GM23338 (cell line): ENCODE measurements around the gene TRPM1. TPM values are rescaled to one million over a fixed set of nuclear protein-coding genes. Genes with fewer than 3 reads are reported as not detected.

ENCODE experiments used
- ATAC-seq: fragments of 200-7000 bp; cut with Tn5 transposase; 3 replicates; pipeline ENCODE4 v1.9.1; 2020
- DNase-seq: peaks from one replicate; pipeline ENCODE4 v3.0.0-alpha.2; 2015; ENCODE audit warnings: low spot score
- H2AFZ ChIP-seq: fragments of 200-600 bp; sonication (generic); 2 replicates; pipeline ENCODE4 v1.8.0; 2016; ENCODE audit warnings: antibody characterized with exemption, mild to moderate bottlenecking, moderate library complexity
- H3F3A ChIP-seq: fragments of 200-600 bp; sonication (generic); replicated peaks from 2 replicates; pipeline ENCODE4 v1.8.0; 2017; ENCODE audit warnings: antibody characterized with exemption, mixed run types, low read depth
- H3K27ac ChIP-seq: fragments of 200-600 bp; sonication (generic); 2 replicates; pipeline ENCODE4 v1.6.1; 2016; ENCODE audit warnings: low read depth
- H3K27me3 ChIP-seq: fragments of 200-600 bp; sonication (generic); 2 replicates; pipeline ENCODE4 v1.8.0; 2016; ENCODE audit warnings: mild to moderate bottlenecking, mixed run types, moderate library complexity; ENCODE audit not compliant: insufficient read depth
- H3K36me3 ChIP-seq: fragments of 200-600 bp; sonication (generic); 2 replicates; pipeline ENCODE4 v1.8.0; 2016; ENCODE audit warnings: mild to moderate bottlenecking; ENCODE audit not compliant: insufficient read depth
- H3K4me1 ChIP-seq: fragments of 200-600 bp; sonication (generic); 2 replicates; pipeline ENCODE4 v1.8.0; 2016; ENCODE audit warnings: mild to moderate bottlenecking, moderate library complexity; ENCODE audit not compliant: insufficient read depth
- H3K4me2 ChIP-seq: fragments of 200-600 bp; sonication (generic); 2 replicates; pipeline ENCODE4 v1.7.1; 2017; ENCODE audit warnings: mixed run types
- H3K4me3 ChIP-seq: fragments of 200-600 bp; sonication (generic); 2 replicates; pipeline ENCODE4 v1.6.1; 2016; ENCODE audit warnings: mixed run types
- H3K79me2 ChIP-seq: fragments of 200-600 bp; sonication (generic); replicated peaks from 2 replicates; pipeline ENCODE4 v1.8.0; 2017; ENCODE audit warnings: mild to moderate bottlenecking; ENCODE audit not compliant: insufficient read depth
- H3K9me2 ChIP-seq: fragments of 200-600 bp; sonication (generic); 2 replicates; pipeline ENCODE4 v1.8.0; 2017; ENCODE audit not compliant: insufficient read depth
- H4K20me1 ChIP-seq: fragments of 200-600 bp; sonication (generic); replicated peaks from 2 replicates; pipeline ENCODE4 v1.8.0; 2017; ENCODE audit warnings: mild to moderate bottlenecking; ENCODE audit not compliant: insufficient read depth
- H3K27ac Mint-ChIP-seq: 2 replicates; pipeline ENCODE4 v1.8.0; 2020; ENCODE audit warnings: inconsistent platforms, mild to moderate bottlenecking, moderate library complexity, mixed read lengths
- H3K27me3 Mint-ChIP-seq: 3 replicates; pipeline ENCODE4 v1.8.0; 2022; ENCODE audit warnings: low read depth, mild to moderate bottlenecking, moderate library complexity, mixed read lengths, inconsistent platforms; ENCODE audit not compliant: insufficient read depth, poor library complexity
- H3K36me3 Mint-ChIP-seq: 3 replicates; pipeline ENCODE4 v1.8.0; 2021; ENCODE audit warnings: low read depth, mild to moderate bottlenecking, inconsistent platforms, moderate library complexity, mixed read lengths
- H3K4me1 Mint-ChIP-seq: 3 replicates; pipeline ENCODE4 v1.8.0; 2020; ENCODE audit warnings: mild to moderate bottlenecking, inconsistent platforms, mixed read lengths
- H3K4me3 Mint-ChIP-seq: 3 replicates; pipeline ENCODE4 v1.8.0; 2021; ENCODE audit warnings: moderate library complexity, mild to moderate bottlenecking, inconsistent platforms, mixed read lengths
- H3K9me3 Mint-ChIP-seq: 3 replicates; pipeline ENCODE4 v1.8.0; 2020; ENCODE audit warnings: moderate library complexity, mild to moderate bottlenecking, inconsistent platforms, mixed read lengths
- CREB1 ChIP-seq: fragments of 250-450 bp; sonication (Bioruptor Pico); IDR thresholded peaks from 2 replicates; pipeline ENCODE4 v1.5.0; 2020; ENCODE audit warnings: low read depth, mild to moderate bottlenecking, moderate library complexity
- EZH2 ChIP-seq: fragments of 200-600 bp; sonication (generic); IDR thresholded peaks from one replicate; pipeline ENCODE4 v1.8.0; 2017; ENCODE audit warnings: antibody characterized with exemption, mild to moderate bottlenecking, low read depth; ENCODE audit not compliant: unreplicated experiment
- EZH2phosphoT487 ChIP-seq: fragments of 200-600 bp; sonication (generic); IDR thresholded peaks from one replicate; pipeline ENCODE4 v1.8.1; 2018; ENCODE audit warnings: antibody characterized with exemption; ENCODE audit not compliant: unreplicated experiment
- JUNB ChIP-seq: IDR thresholded peaks from one replicate; pipeline ENCODE4 v1.6.1; 2016; ENCODE audit warnings: antibody characterized with exemption; ENCODE audit not compliant: unreplicated experiment
- NANOG ChIP-seq: IDR thresholded peaks from 2 replicates; pipeline ENCODE4 v1.6.1; 2016; ENCODE audit warnings: antibody characterized with exemption, borderline replicate concordance
- POLR2AphosphoS5 ChIP-seq: IDR thresholded peaks from 2 replicates; pipeline ENCODE4 v1.6.1; 2016; ENCODE audit warnings: antibody characterized with exemption, low read depth
- STAT1 ChIP-seq: IDR thresholded peaks from one replicate; pipeline ENCODE4 v1.6.1; 2016; ENCODE audit warnings: antibody characterized with exemption; ENCODE audit not compliant: unreplicated experiment
- ZNF114 ChIP-seq: fragments of 250-450 bp; sonication (Bioruptor Pico); IDR thresholded peaks from 2 replicates; pipeline ENCODE4 v1.5.0; 2020; ENCODE audit warnings: mild to moderate bottlenecking, moderate library complexity
- ZNF331 ChIP-seq: fragments of 250-450 bp; sonication (Bioruptor Pico); IDR thresholded peaks from 2 replicates; pipeline ENCODE4 v1.5.0; 2020; ENCODE audit warnings: low read depth, mild to moderate bottlenecking, moderate library complexity
- polyA plus RNA-seq: library from polyadenylated mRNA; unstranded; fragments of >200 nt; fragmentation: Nextera tagmentation; extraction: Ambion mirVana; gene quantifications from 2 replicates; pipeline ENCODE4 v1.2.1, GENCODE V29; 2016
- total RNA-seq: library from RNA; depleted of rRNA; stranded (reverse); fragments of >200 nt; shearing (Covaris generic); gene quantifications from 2 replicates; pipeline ENCODE4 v1.2.3, GENCODE V29; 2014
- TF ChIP-seq, protein P1 (sequence below): IDR thresholded peaks from 2 replicates; pipeline ENCODE4 v1.6.1; 2016; ENCODE audit warnings: antibody characterized with exemption
- TF ChIP-seq, protein P2 (sequence below): IDR thresholded peaks from one replicate; pipeline ENCODE4 v1.6.1; 2018; ENCODE audit warnings: antibody characterized with exemption; ENCODE audit not compliant: unreplicated experiment
- TF ChIP-seq, protein P3 (sequence below): fragments of 250-450 bp; sonication (Bioruptor Pico); IDR thresholded peaks from 2 replicates; pipeline ENCODE4 v1.5.0; 2020; ENCODE audit warnings: mild to moderate bottlenecking, moderate library complexity
- TF ChIP-seq, protein P4 (sequence below), 2 experiments: fragments of 200-600 bp in 1 of 2; sonication (generic) in 1 of 2; conservative IDR thresholded peaks; 2 replicates each; pipeline versions ENCODE4 v1.5.1 to v1.6.1; 2016 to 2017; ENCODE audit warnings: antibody characterized with exemption in 2 of 2, low read depth in 2 of 2, mild to moderate bottlenecking in 2 of 2, moderate library complexity in 1 of 2

Gene TRPM1
- total and polyA plus RNA-seq, 2 experiments from 2014 or later, result 0.19 TPM; not detected in 1

DNA sequence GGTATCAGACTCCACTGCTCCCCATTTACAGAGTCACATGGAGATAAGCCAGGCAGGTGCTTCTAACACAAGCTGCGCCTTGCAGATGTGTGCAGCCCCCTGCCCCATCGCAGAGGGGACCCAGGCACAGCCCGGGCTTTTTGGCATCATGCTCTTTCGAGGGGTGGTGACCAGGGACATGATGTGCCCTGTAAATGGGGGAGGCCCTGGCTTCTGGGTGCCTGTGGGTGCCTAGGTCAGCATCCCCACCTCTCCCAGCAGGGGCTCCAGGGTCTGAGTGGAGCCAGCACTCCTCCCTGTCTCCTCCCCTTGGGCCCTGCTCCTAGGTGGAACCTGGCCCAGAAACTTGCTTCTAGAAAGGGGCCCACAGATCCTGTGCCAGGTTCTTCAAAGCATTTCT lies 15.2 kb downstream of the TRPM1 start:
- Histone ChIP-seq H3F3A (no peaks in the 10 kb centered on the region), H3K4me3 (no peak overlapping the region), H3K27me3 (no peaks in the 10 kb centered on the region), H3K36me3 (no peaks in the 10 kb centered on the region), H3K4me1 (peaks cover 6% of the 10 kb centered on the region; the same call in 1 of the 2 replicates), H3K9me2 (no peaks in the 10 kb centered on the region), H3K4me2 (no peak overlapping the region), H3K27ac (no peak overlapping the region), H3K79me2 (no peaks in the 10 kb centered on the region), H4K20me1 (no peaks in the 10 kb centered on the region), H2AFZ (peak overlapping the region; percentile 43; the same call in 1 of the 2 replicates)
- H3K27me3 Mint-ChIP-seq, result peaks cover 7% of the 10 kb centered on the region
- no peaks in the 10 kb centered on the region for H3K36me3 Mint-ChIP-seq
- DNase-seq (no peak), ATAC-seq (no peak)
- peaks cover 17% of the 10 kb centered on the region for H3K4me1 Mint-ChIP-seq
- 0 out of 3 replicates have a peak, but pooled peaks cover 3% of the 10 kb centered on the region for H3K9me3 Mint-ChIP-seq
- no peak overlapping the region for H3K4me3 Mint-ChIP-seq
- TF ChIP-seq STAT1 (no peak), CREB1 (CRISPR knock-in tag) (no peak), JUNB (no peak), EZH2phosphoT487 (no peak), ZNF331 (no peak), ZNF114 (no peak), POLR2AphosphoS5 (no peak), NANOG (no peak), EZH2 (no peak)
- TF ChIP-seq, protein P1, sequence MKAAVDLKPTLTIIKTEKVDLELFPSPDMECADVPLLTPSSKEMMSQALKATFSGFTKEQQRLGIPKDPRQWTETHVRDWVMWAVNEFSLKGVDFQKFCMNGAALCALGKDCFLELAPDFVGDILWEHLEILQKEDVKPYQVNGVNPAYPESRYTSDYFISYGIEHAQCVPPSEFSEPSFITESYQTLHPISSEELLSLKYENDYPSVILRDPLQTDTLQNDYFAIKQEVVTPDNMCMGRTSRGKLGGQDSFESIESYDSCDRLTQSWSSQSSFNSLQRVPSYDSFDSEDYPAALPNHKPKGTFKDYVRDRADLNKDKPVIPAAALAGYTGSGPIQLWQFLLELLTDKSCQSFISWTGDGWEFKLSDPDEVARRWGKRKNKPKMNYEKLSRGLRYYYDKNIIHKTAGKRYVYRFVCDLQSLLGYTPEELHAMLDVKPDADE, result no peak
- TF ChIP-seq, protein P2, sequence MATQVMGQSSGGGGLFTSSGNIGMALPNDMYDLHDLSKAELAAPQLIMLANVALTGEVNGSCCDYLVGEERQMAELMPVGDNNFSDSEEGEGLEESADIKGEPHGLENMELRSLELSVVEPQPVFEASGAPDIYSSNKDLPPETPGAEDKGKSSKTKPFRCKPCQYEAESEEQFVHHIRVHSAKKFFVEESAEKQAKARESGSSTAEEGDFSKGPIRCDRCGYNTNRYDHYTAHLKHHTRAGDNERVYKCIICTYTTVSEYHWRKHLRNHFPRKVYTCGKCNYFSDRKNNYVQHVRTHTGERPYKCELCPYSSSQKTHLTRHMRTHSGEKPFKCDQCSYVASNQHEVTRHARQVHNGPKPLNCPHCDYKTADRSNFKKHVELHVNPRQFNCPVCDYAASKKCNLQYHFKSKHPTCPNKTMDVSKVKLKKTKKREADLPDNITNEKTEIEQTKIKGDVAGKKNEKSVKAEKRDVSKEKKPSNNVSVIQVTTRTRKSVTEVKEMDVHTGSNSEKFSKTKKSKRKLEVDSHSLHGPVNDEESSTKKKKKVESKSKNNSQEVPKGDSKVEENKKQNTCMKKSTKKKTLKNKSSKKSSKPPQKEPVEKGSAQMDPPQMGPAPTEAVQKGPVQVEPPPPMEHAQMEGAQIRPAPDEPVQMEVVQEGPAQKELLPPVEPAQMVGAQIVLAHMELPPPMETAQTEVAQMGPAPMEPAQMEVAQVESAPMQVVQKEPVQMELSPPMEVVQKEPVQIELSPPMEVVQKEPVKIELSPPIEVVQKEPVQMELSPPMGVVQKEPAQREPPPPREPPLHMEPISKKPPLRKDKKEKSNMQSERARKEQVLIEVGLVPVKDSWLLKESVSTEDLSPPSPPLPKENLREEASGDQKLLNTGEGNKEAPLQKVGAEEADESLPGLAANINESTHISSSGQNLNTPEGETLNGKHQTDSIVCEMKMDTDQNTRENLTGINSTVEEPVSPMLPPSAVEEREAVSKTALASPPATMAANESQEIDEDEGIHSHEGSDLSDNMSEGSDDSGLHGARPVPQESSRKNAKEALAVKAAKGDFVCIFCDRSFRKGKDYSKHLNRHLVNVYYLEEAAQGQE, result no peak
- TF ChIP-seq, protein P3, sequence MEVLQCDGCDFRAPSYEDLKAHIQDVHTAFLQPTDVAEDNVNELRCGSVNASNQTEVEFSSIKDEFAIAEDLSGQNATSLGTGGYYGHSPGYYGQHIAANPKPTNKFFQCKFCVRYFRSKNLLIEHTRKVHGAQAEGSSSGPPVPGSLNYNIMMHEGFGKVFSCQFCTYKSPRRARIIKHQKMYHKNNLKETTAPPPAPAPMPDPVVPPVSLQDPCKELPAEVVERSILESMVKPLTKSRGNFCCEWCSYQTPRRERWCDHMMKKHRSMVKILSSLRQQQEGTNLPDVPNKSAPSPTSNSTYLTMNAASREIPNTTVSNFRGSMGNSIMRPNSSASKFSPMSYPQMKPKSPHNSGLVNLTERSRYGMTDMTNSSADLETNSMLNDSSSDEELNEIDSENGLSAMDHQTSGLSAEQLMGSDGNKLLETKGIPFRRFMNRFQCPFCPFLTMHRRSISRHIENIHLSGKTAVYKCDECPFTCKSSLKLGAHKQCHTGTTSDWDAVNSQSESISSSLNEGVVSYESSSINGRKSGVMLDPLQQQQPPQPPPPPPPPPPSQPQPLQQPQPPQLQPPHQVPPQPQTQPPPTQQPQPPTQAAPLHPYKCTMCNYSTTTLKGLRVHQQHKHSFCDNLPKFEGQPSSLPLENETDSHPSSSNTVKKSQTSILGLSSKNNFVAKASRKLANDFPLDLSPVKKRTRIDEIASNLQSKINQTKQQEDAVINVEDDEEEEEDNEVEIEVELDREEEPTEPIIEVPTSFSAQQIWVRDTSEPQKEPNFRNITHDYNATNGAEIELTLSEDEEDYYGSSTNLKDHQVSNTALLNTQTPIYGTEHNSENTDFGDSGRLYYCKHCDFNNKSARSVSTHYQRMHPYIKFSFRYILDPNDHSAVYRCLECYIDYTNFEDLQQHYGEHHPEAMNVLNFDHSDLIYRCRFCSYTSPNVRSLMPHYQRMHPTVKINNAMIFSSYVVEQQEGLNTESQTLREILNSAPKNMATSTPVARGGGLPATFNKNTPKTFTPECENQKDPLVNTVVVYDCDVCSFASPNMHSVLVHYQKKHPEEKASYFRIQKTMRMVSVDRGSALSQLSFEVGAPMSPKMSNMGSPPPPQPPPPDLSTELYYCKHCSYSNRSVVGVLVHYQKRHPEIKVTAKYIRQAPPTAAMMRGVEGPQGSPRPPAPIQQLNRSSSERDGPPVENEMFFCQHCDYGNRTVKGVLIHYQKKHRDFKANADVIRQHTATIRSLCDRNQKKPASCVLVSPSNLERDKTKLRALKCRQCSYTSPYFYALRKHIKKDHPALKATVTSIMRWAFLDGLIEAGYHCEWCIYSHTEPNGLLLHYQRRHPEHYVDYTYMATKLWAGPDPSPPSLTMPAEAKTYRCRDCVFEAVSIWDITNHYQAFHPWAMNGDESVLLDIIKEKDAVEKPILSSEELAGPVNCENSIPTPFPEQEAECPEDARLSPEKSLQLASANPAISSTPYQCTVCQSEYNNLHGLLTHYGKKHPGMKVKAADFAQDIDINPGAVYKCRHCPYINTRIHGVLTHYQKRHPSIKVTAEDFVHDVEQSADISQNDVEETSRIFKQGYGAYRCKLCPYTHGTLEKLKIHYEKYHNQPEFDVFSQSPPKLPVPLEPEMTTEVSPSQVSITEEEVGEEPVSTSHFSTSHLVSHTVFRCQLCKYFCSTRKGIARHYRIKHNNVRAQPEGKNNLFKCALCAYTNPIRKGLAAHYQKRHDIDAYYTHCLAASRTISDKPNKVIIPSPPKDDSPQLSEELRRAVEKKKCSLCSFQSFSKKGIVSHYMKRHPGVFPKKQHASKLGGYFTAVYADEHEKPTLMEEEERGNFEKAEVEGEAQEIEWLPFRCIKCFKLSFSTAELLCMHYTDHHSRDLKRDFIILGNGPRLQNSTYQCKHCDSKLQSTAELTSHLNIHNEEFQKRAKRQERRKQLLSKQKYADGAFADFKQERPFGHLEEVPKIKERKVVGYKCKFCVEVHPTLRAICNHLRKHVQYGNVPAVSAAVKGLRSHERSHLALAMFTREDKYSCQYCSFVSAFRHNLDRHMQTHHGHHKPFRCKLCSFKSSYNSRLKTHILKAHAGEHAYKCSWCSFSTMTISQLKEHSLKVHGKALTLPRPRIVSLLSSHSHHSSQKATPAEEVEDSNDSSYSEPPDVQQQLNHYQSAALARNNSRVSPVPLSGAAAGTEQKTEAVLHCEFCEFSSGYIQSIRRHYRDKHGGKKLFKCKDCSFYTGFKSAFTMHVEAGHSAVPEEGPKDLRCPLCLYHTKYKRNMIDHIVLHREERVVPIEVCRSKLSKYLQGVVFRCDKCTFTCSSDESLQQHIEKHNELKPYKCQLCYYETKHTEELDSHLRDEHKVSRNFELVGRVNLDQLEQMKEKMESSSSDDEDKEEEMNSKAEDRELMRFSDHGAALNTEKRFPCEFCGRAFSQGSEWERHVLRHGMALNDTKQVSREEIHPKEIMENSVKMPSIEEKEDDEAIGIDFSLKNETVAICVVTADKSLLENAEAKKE (CRISPR knock-in tag), result no peak
- TF ChIP-seq, protein P4, sequence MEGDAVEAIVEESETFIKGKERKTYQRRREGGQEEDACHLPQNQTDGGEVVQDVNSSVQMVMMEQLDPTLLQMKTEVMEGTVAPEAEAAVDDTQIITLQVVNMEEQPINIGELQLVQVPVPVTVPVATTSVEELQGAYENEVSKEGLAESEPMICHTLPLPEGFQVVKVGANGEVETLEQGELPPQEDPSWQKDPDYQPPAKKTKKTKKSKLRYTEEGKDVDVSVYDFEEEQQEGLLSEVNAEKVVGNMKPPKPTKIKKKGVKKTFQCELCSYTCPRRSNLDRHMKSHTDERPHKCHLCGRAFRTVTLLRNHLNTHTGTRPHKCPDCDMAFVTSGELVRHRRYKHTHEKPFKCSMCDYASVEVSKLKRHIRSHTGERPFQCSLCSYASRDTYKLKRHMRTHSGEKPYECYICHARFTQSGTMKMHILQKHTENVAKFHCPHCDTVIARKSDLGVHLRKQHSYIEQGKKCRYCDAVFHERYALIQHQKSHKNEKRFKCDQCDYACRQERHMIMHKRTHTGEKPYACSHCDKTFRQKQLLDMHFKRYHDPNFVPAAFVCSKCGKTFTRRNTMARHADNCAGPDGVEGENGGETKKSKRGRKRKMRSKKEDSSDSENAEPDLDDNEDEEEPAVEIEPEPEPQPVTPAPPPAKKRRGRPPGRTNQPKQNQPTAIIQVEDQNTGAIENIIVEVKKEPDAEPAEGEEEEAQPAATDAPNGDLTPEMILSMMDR (conservative IDR thresholded peaks at IDR 0.05; ENCODE audit: low read depth in 2 of 2), result no peak
- H3K27ac Mint-ChIP-seq, result no peak overlapping the region
